Coronary artery (tissue), 2 donors: Measurements from ENCODE around the gene EXOC6B.
"Not testable (repeated sequence)": the region's sequence is repeated elsewhere in the genome, so short reads cannot be mapped to it uniquely, and the experiment has no call there.

Source experiments
- DNase-seq: peaks from one replicate; pipeline ENCODE4 v3.0.0-alpha.2; 2017; ENCODE audit warnings: low spot score
- H3K27ac ChIP-seq, 2 donors: fragments of 200-600 bp; sonication (generic); one replicate each; pipeline ENCODE4 v1.5.1; 2016 to 2019
- H3K4me3 ChIP-seq: fragments of 200-600 bp; sonication (generic); 2 replicates; pipeline ENCODE4 v1.5.1; 2016; ENCODE audit warnings: mild to moderate bottlenecking, moderate library complexity
- CTCF ChIP-seq: fragments of 200-600 bp; sonication (generic); IDR thresholded peaks from one replicate; pipeline ENCODE4 v1.5.1; 2019; ENCODE audit warnings: antibody characterized with exemption

Gene EXOC6B

DNA sequence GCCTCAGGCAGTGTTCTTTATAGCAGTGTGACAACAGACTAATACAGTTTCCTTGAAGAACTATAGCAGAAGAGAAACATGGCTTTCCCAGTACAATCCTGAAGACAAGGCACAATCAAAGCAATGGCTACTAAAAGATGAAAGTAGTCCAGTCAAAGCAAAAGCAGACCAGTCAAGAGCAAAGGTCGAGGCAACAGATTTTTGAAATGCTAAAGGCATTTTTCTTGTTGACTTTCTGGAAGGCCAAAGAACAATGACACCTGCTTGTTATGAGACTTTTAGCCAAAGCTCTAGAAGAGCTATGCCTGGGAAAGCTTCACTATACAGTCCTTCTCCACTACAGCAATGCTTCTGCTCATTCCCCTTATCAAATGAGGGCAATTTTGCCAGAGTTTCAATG lies 269.9 kb downstream of the EXOC6B start:
- TF ChIP-seq CTCF = no peak
- DNase-seq = no peak
- H3K4me3 ChIP-seq = no peak overlapping the region
- no peak overlapping the region for H3K27ac ChIP-seq

- H3K27ac ChIP-seq, DNase-seq, H3K4me3 ChIP-seq: not testable (repeated sequence)
Observed at GRCh38 chr2:72555363-72555762, 270.5 kb downstream of the EXOC6B start.

GRCh38 chr2:72554910-72555309 lies 270.9 kb downstream of the EXOC6B start:
- DNase-seq, H3K4me3 ChIP-seq, H3K27ac ChIP-seq: not testable (repeated sequence)

- H3K4me3 ChIP-seq = no peak overlapping the region
- no peak for TF ChIP-seq CTCF
- no peak for DNase-seq
Observed at GRCh38 chr2:72554381-72554780, 271.5 kb downstream of the EXOC6B start.

DNA sequence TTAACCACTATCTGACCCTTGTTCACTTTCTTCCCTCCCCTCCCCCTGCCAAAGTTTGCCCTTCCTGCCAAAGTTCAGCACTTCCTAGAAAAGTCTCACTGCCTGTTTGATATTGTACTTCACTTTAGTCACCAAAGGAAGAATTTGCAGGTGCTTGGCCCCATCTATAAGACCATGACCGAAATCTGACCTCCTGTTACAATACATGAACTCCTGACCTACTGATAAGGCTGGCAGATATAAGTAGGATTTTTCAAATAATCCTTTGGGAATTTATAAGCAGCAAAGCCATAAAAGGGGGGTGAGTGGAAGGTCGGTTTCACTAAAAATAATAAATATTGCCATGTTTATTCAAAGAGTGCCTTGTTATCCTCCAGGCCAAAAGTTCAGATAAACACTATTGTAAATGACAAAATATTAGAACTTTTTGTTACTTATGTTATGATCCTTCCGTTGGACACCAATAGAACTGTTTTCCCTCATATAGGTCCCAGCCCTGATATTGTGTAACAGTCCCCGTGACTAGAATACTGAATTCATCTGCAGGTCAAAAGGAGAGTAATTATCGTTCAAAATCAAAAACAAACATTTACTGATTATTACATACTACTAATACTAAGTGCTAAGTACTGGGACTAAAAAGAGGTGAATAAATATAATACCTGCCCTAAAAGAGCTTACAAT lies 277.6 kb downstream of the EXOC6B start:
- H3K4me3 ChIP-seq = no peak overlapping the region
- no peak overlapping the region for H3K27ac ChIP-seq
- TF ChIP-seq CTCF = no peak
- no peak for DNase-seq

More at GRCh38 chr2:72554381-72554780, 271.5 kb downstream of the EXOC6B start:
- H3K27ac ChIP-seq = no peak overlapping the region

GRCh38 chr2:72545790-72546189 lies 280.0 kb downstream of the EXOC6B start:
- Histone ChIP-seq H3K4me3 (no peak overlapping the region), H3K27ac (no peak overlapping the region)
- TF ChIP-seq CTCF = no peak
- DNase-seq = no peak

- DNase-seq = no peak
- Histone ChIP-seq H3K4me3 (no peak overlapping the region), H3K27ac (no peak overlapping the region)
- TF ChIP-seq CTCF = no peak
Observed at GRCh38 chr2:72544554-72544953, 281.3 kb downstream of the EXOC6B start.

DNA sequence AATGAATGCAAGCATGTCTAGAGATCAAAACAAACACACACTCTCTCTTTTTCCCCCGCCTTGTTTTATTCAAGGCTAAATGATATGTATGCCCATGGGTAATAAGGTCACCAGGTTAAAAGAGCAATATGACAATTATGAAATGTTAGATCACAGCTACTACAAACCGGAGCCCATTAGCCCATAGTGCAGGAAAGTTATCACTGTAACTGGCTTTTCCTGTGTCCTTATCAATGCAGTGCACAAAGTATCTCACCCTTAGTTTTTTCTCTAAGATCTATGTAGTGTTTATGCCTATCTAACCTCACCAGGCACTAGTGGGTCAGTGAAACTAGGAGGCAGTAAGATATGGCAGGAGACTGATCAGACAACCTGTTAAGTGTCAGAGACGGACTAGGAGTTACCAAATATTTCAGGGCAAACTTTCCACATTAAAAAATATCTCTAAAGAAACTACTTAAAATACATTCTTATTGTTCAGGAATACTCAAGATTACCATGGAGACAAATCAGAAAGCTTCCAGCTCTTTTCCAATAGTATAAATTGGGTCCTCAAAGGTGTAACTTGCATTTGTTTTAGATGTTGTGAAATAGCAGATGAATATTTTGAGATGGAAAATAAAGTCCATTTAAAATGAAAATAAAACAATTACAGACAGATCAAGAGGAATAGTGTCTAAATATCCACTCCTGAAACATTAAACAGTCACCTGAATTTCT lies 282.2 kb downstream of the EXOC6B start:
- no peak overlapping the region for H3K27ac ChIP-seq
- no peak for DNase-seq
- no peak for TF ChIP-seq CTCF
- H3K4me3 ChIP-seq = no peak overlapping the region
